ENCODE measurements around the gene GMDS. TPM values are rescaled to one million over a fixed set of nuclear protein-coding genes. Genes with fewer than 3 reads are reported as not detected.

GMDS gene
- total RNA-seq, 1 donor from 2014 or later = 17.9 TPM

- no peak for TF ChIP-seq CTCF (conservative IDR thresholded peaks at IDR 0.05; ENCODE audit: low read depth, low read length)
- DNase-seq (ENCODE audit: low read depth) = no peak
- no peak overlapping the region for H3K4me3 ChIP-seq (ENCODE audit: low read depth, low read length)
These were observed 506.8 kb downstream of the GMDS start for GRCh38 chr6:1738558-1739081.

GRCh38 chr6:1737463-1738311 lies 507.7 kb downstream of the GMDS start:
- no peak for DNase-seq (ENCODE audit: low read depth)
- TF ChIP-seq CTCF (conservative IDR thresholded peaks at IDR 0.05; ENCODE audit: low read depth, low read length) = no peak

GRCh38 chr6:1736346-1737105 lies 508.9 kb downstream of the GMDS start:
- TF ChIP-seq CTCF (conservative IDR thresholded peaks at IDR 0.05; ENCODE audit: low read depth, low read length) = no peak
- no peak for DNase-seq (ENCODE audit: low read depth)
- no peak overlapping the region for H3K4me3 ChIP-seq (ENCODE audit: low read depth, low read length)

More at GRCh38 chr6:1737463-1738311, 507.7 kb downstream of the GMDS start:
- H3K4me3 ChIP-seq (ENCODE audit: low read depth, low read length) = no peak overlapping the region

GRCh38 chr6:1735239-1735803 lies 510.1 kb downstream of the GMDS start:
- H3K4me3 ChIP-seq (ENCODE audit: low read depth, low read length) = no peak overlapping the region
- no peak for DNase-seq (ENCODE audit: low read depth)
- no peak for TF ChIP-seq CTCF (conservative IDR thresholded peaks at IDR 0.05; ENCODE audit: low read depth, low read length)

GRCh38 chr6:1730882-1731281 lies 514.5 kb downstream of the GMDS start:
- no peak for TF ChIP-seq CTCF (conservative IDR thresholded peaks at IDR 0.05; ENCODE audit: low read depth, low read length)
- DNase-seq (ENCODE audit: low read depth) = no peak
- H3K4me3 ChIP-seq (ENCODE audit: low read depth, low read length) = no peak overlapping the region

- H3K4me3 ChIP-seq (ENCODE audit: low read depth, low read length) = no peak overlapping the region
- DNase-seq (ENCODE audit: low read depth) = no peak
- TF ChIP-seq CTCF (conservative IDR thresholded peaks at IDR 0.05; ENCODE audit: low read depth, low read length) = no peak
These were observed 515.7 kb downstream of the GMDS start for GRCh38 chr6:1729750-1730140.
